NB4 (cell line): Measurements from ENCODE around the gene PRR11.

Source experiments
- MYC ChIP-seq: IDR thresholded peaks from 2 replicates; pipeline ENCODE4 v1.6.1; 2011; ENCODE audit warnings: low read depth, low read length
- TF ChIP-seq, protein P1 (sequence below): IDR thresholded peaks from 2 replicates; pipeline ENCODE4 v1.6.1; 2011; ENCODE audit warnings: low read depth, low read length
- TF ChIP-seq, protein P2 (sequence below): IDR thresholded peaks from one replicate; pipeline ENCODE4 v1.5.1; 2012; ENCODE audit warnings: low read depth, low read length

DNA sequence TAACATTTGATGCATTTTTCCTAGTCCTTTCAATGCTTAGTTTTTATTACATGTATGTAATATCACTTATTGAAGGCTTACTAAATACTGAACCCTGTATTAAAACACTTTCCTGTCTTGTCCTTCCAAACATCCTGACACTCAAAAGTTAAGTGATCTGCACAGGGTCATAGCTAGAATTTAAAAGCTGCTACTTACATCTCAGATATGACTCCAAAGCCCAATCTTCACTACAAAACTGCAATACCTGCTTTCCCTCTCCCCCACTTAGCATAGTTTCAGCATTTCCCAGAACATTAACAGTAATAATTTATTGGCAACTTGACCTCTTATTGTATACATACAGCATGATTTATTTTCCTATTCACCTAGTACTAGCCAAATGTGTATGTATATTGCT lies 44.6 kb upstream of the PRR11 start:
- TF ChIP-seq, protein P1, sequence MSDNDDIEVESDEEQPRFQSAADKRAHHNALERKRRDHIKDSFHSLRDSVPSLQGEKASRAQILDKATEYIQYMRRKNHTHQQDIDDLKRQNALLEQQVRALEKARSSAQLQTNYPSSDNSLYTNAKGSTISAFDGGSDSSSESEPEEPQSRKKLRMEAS, result no peak
- TF ChIP-seq, protein P2, sequence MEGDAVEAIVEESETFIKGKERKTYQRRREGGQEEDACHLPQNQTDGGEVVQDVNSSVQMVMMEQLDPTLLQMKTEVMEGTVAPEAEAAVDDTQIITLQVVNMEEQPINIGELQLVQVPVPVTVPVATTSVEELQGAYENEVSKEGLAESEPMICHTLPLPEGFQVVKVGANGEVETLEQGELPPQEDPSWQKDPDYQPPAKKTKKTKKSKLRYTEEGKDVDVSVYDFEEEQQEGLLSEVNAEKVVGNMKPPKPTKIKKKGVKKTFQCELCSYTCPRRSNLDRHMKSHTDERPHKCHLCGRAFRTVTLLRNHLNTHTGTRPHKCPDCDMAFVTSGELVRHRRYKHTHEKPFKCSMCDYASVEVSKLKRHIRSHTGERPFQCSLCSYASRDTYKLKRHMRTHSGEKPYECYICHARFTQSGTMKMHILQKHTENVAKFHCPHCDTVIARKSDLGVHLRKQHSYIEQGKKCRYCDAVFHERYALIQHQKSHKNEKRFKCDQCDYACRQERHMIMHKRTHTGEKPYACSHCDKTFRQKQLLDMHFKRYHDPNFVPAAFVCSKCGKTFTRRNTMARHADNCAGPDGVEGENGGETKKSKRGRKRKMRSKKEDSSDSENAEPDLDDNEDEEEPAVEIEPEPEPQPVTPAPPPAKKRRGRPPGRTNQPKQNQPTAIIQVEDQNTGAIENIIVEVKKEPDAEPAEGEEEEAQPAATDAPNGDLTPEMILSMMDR, result no peak
- no peak for TF ChIP-seq MYC
